PC-9 (cell line): ENCODE results near the gene SIPA1L3. TPM values are rescaled to one million over a fixed set of nuclear protein-coding genes. Genes with fewer than 3 reads are reported as not detected.
A peak's percentile ranks its signal among the peaks of the same experiment; 100 is the strongest.

Experiments
- BruUV-seq: library from RNA; stranded (reverse); fragments of 400-500 nt; replicated peaks from 2 replicates; lab custom pipeline; 2021; lab: Mats Ljungman, UMichigan
- CTCF ChIA-PET: fragments of 300-600 bp; sonication (Branson Sonifier 250); formaldehyde crosslinking; loops from one replicate; lab custom pipeline; 2022; ENCODE audit warnings: antibody characterized with exemption; lab: Charles Lee
- POLR2A ChIA-PET: fragments of 300-600 bp; sonication (Branson Sonifier 250); formaldehyde crosslinking; loops from one replicate; lab custom pipeline; 2022; ENCODE audit warnings: antibody characterized with exemption; ENCODE audit not compliant: unreplicated experiment; lab: Charles Lee
- DNase-seq, 2 experiments: peaks; one replicate each; pipeline versions ENCODE4 v3.0.0 to v3.0.0-alpha.2; 2015 to 2022; ENCODE audit warnings: mixed read lengths in 1 of 2
- H2AFZ ChIP-seq: fragments of 200-600 bp; sonication (generic); 2 replicates; pipeline ENCODE4 v1.8.1; 2017; ENCODE audit warnings: antibody characterized with exemption
- H3F3A ChIP-seq: fragments of 200-600 bp; sonication (generic); 2 replicates; pipeline ENCODE4 v1.8.1; 2017; ENCODE audit warnings: antibody characterized with exemption, mild to moderate bottlenecking, low read depth; ENCODE audit not compliant: insufficient read depth
- H3K27ac ChIP-seq: fragments of 200-600 bp; sonication (generic); 2 replicates; pipeline ENCODE4 v1.6.1; 2016; ENCODE audit warnings: mixed run types
- H3K27me3 ChIP-seq: fragments of 200-600 bp; sonication (generic); 2 replicates; pipeline ENCODE4 v1.6.1; 2016; ENCODE audit warnings: low read depth, mixed run types; ENCODE audit not compliant: insufficient read depth
- H3K36me3 ChIP-seq: fragments of 200-600 bp; sonication (generic); 2 replicates; pipeline ENCODE4 v1.6.1; 2016; ENCODE audit warnings: low read depth, mixed run types
- H3K4me1 ChIP-seq: fragments of 200-600 bp; sonication (generic); replicated peaks from 2 replicates; pipeline ENCODE4 v1.6.1; 2016; ENCODE audit warnings: mixed run types; ENCODE audit not compliant: insufficient read depth
- H3K4me2 ChIP-seq: fragments of 200-600 bp; sonication (generic); 2 replicates; pipeline ENCODE4 v1.6.1; 2017; ENCODE audit warnings: mixed run types
- H3K4me3 ChIP-seq: fragments of 200-600 bp; sonication (generic); 2 replicates; pipeline ENCODE4 v1.6.1; 2016; ENCODE audit warnings: mixed run types
- H3K79me2 ChIP-seq: fragments of 200-600 bp; sonication (generic); 2 replicates; pipeline ENCODE4 v1.6.1; 2017; ENCODE audit warnings: low read depth, mixed run types
- H3K9me2 ChIP-seq: fragments of 200-600 bp; sonication (generic); 2 replicates; pipeline ENCODE4 v1.8.1; 2017; ENCODE audit warnings: mild to moderate bottlenecking; ENCODE audit not compliant: insufficient read depth
- H3K9me3 ChIP-seq: fragments of 200-600 bp; sonication (generic); 2 replicates; pipeline ENCODE4 v1.8.1; 2016; ENCODE audit warnings: low read depth; ENCODE audit not compliant: insufficient read depth
- H4K20me1 ChIP-seq: fragments of 200-600 bp; sonication (generic); 2 replicates; pipeline ENCODE4 v1.8.1; 2017; ENCODE audit not compliant: insufficient read depth
- CTCF ChIP-seq: fragments of 200-600 bp; sonication (generic); conservative IDR thresholded peaks from 2 replicates; pipeline ENCODE4 v1.6.1; 2017; ENCODE audit warnings: mixed run types, antibody characterized with exemption, mild to moderate bottlenecking, moderate library complexity
- EZH2 ChIP-seq: fragments of 200-600 bp; sonication (generic); IDR thresholded peaks from 2 replicates; pipeline ENCODE4 v1.8.0; 2017; ENCODE audit warnings: antibody characterized with exemption, low read depth
- intact Hi-C: fragments of 100-400 bp; cut with micrococcal nuclease; formaldehyde crosslinking; loops from one replicate; pipeline ENCODE4 v1.10.0; 2022; ENCODE audit not compliant: unreplicated experiment
- total RNA-seq: library from RNA; stranded (reverse); gene quantifications from 2 replicates; pipeline ENCODE4 v1.2.3, GENCODE V29; 2021

SIPA1L3 gene
- total RNA-seq, 1 experiment from 2014 or later: 55.2 TPM

DNA sequence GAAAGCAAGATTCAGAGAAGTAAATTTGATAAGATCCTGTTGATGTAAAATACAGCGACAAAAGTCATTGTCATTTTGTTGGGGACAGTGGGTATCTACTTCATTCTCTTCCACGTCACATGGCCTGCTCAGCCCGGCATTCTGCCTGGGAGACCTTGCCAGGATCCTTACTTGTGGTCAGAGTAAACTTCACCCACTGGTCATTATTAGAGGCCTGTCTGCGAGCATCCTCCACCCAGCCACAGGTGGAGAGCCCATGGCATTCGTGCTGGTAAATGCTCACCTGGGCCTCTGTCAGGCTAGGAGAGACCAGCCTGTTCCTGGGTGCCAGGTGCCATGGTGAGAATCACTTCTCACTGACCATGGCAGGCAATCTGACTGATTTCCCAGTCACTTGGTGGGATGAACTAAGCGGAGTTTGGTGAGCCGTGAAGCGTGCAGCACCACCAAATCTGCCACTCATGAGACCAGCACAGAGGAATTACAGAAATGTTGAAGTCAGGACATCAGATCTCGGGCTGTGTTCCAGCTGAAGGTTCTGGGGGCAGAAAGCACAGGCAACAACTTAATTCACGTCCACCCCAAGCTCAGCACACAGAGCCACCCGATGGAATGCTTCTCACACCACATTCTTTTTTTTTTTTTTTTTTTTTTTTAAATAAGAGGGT is 107.0 kb downstream of the SIPA1L3 start:
- H3K4me1 ChIP-seq: peaks cover 18% of the 10 kb centered on the region
- no peaks in the 10 kb centered on the region for H3K36me3 ChIP-seq
- H3K9me3 ChIP-seq: no peaks in the 10 kb centered on the region
- no TSS peak for BruUV-seq
- H3K27ac ChIP-seq: peak overlapping the region; percentile 78; the same call in 1 of the 2 replicates
- H3K27me3 ChIP-seq: no peaks in the 10 kb centered on the region
- POLR2A ChIA-PET: no interaction called here
- no peak overlapping the region for H3K4me2 ChIP-seq
- H3F3A ChIP-seq: peaks cover 15% of the 10 kb centered on the region; the same call in 1 of the 2 replicates
- no peaks in the 10 kb centered on the region; the same call in 1 of the 2 replicates for H3K9me2 ChIP-seq
- H2AFZ ChIP-seq: no peak overlapping the region
- 0 out of 2 replicates have a peak, but pooled peaks cover 5% of the 10 kb centered on the region for H3K79me2 ChIP-seq
- no peak for DNase-seq
- H3K4me3 ChIP-seq: no peak overlapping the region
- H4K20me1 ChIP-seq: no peaks in the 10 kb centered on the region
- no peak for TF ChIP-seq EZH2
- no peak for TF ChIP-seq CTCF
- intact Hi-C loops: no loop called here
- CTCF ChIA-PET: no interaction called here

GRCh38 chr19:38015216-38015615 is 108.2 kb downstream of the SIPA1L3 start:
- no peak for TF ChIP-seq CTCF
- TF ChIP-seq EZH2: no peak
- no peak overlapping the region for H2AFZ ChIP-seq
- peak overlapping the region; percentile 78 for H3K27ac ChIP-seq
- no peaks in the 10 kb centered on the region for H3K27me3 ChIP-seq
- no peaks in the 10 kb centered on the region; the same call in 1 of the 2 replicates for H3K9me2 ChIP-seq
- peaks cover 15% of the 10 kb centered on the region; the same call in 1 of the 2 replicates for H3F3A ChIP-seq
- no peak overlapping the region for H3K4me3 ChIP-seq
- peak overlapping the region; percentile 57 for H3K4me2 ChIP-seq
- H3K36me3 ChIP-seq: no peaks in the 10 kb centered on the region
- intact Hi-C loops: loop anchor here (5.0 kb wide), 1 partner anchor 73 kb away; no protein-coding TSS in a partner anchor
- 0 out of 2 replicates have a peak, but pooled peaks cover 5% of the 10 kb centered on the region for H3K79me2 ChIP-seq
- peak; percentile 69 to 93 for DNase-seq
- no TSS peak for BruUV-seq
- ChIA-PET POLR2A (interaction anchor here (0.6 kb wide), 1 partner anchor 81 kb away, joined by 4 read pairs; no protein-coding TSS in a partner anchor), CTCF (interaction anchor here (0.6 kb wide), 2 partner anchors 9 to 1946 kb away, joined by 4 to 6 read pairs; no protein-coding TSS in a partner anchor)
- H3K9me3 ChIP-seq: no peaks in the 10 kb centered on the region
- peaks cover 18% of the 10 kb centered on the region for H3K4me1 ChIP-seq
- no peaks in the 10 kb centered on the region for H4K20me1 ChIP-seq

DNA sequence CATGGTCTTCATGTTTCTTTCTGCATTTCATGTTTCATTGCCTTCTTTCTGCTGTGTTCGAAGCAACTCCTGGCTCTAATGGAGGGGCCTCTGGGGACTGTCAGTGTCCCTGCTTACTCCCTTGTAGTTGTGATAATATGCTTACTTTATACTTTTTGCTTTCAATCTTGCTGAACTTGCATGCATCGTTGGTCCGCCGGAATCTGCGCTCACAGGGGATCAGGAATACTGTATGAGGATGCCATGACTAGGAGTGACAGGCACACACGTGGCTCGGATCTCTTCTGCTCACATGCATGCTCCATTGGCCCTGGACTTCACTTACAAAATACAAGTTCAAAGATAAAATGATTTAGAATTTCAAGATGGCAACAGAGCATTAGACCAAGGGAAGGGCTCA is 108.8 kb downstream of the SIPA1L3 start:
- peaks cover 15% of the 10 kb centered on the region; the same call in 1 of the 2 replicates for H3F3A ChIP-seq
- POLR2A ChIA-PET: interaction anchor here (0.6 kb wide), 1 partner anchor 82 kb away, joined by 4 read pairs; no protein-coding TSS in a partner anchor
- H4K20me1 ChIP-seq: no peaks in the 10 kb centered on the region
- peak overlapping the region; percentile 78 for H3K27ac ChIP-seq
- no peak overlapping the region for H2AFZ ChIP-seq
- no peak overlapping the region for H3K4me3 ChIP-seq
- CTCF ChIA-PET: interaction anchor here (0.6 kb wide), 1 partner anchor 1945 kb away, joined by 4 read pairs; no protein-coding TSS in a partner anchor
- H3K27me3 ChIP-seq: no peaks in the 10 kb centered on the region
- no peaks in the 10 kb centered on the region for H3K36me3 ChIP-seq
- intact Hi-C loops: loop anchor here (5.0 kb wide), 1 partner anchor 73 kb away; no protein-coding TSS in a partner anchor
- no peak for TF ChIP-seq EZH2
- TF ChIP-seq CTCF: no peak
- DNase-seq: no peak
- H3K9me3 ChIP-seq: no peaks in the 10 kb centered on the region
- 0 out of 2 replicates have a peak, but pooled peaks cover 5% of the 10 kb centered on the region for H3K79me2 ChIP-seq
- no peaks in the 10 kb centered on the region; the same call in 1 of the 2 replicates for H3K9me2 ChIP-seq
- peaks cover 18% of the 10 kb centered on the region for H3K4me1 ChIP-seq
- H3K4me2 ChIP-seq: peak overlapping the region; percentile 57
- no TSS peak for BruUV-seq
